CD4-positive, alpha-beta memory T cell (primary cell): ENCODE results near the gene NDUFS1. TPM values are rescaled to one million over a fixed set of nuclear protein-coding genes. Genes with fewer than 3 reads are reported as not detected.

ENCODE experiments used
- CTCF ChIA-PET: fragments of 350-600 bp; sonication (Branson Sonifier 250); formaldehyde crosslinking; loops from one replicate; lab custom pipeline; 2021; ENCODE audit warnings: inconsistent platforms; ENCODE audit not compliant: partially characterized antibody; lab: Charles Lee
- POLR2A ChIA-PET: fragments of 350-600 bp; sonication (Branson Sonifier 250); formaldehyde crosslinking; loops from one replicate; lab custom pipeline; 2021; ENCODE audit not compliant: partially characterized antibody; lab: Charles Lee
- DNase-seq, 5 donors: peaks; one replicate each; pipeline versions ENCODE4 v3.0.0 to v3.0.0-alpha.2; 2020 to 2022; ENCODE audit warnings: mixed read lengths in 1 of 5
- H3K27ac ChIP-seq: one replicate; pipeline ENCODE4 v1.7.0; 2013; ENCODE audit warnings: low read depth, low read length
- H3K27me3 ChIP-seq: 2 replicates; pipeline ENCODE4 v1.7.0; 2013; ENCODE audit warnings: mild to moderate bottlenecking, low read length, moderate library complexity; ENCODE audit not compliant: insufficient read depth
- H3K36me3 ChIP-seq: 2 replicates; pipeline ENCODE4 v1.7.0; 2013; ENCODE audit warnings: mild to moderate bottlenecking, low read length, moderate library complexity; ENCODE audit not compliant: insufficient read depth
- H3K4me1 ChIP-seq: 2 replicates; pipeline ENCODE4 v1.7.0; 2013; ENCODE audit warnings: mild to moderate bottlenecking, low read length, moderate library complexity; ENCODE audit not compliant: insufficient read depth
- H3K4me3 ChIP-seq, 2 donors: one replicate each; pipeline ENCODE4 v1.7.0; 2013; ENCODE audit warnings: low read length in 2 of 2, mild to moderate bottlenecking in 1 of 2
- H3K9me3 ChIP-seq, 2 donors: one replicate each; pipeline ENCODE4 v1.7.0; 2013; ENCODE audit warnings: low read length in 2 of 2, control low read depth in 1 of 2; ENCODE audit not compliant: control insufficient read depth in 1 of 2
- H3K27ac Mint-ChIP-seq, 7 donors: one replicate each; pipeline ENCODE4 v1.8.0; 2020 to 2021; ENCODE audit warnings: mixed read lengths in 7 of 7, mild to moderate bottlenecking in 6 of 7, inconsistent platforms in 3 of 7, moderate library complexity in 3 of 7
- H3K27me3 Mint-ChIP-seq, 2 donors: one replicate each; pipeline ENCODE4 v1.8.0; 2020 to 2021; ENCODE audit warnings: mixed read lengths in 2 of 2
- H3K36me3 Mint-ChIP-seq, 2 donors: one replicate each; pipeline ENCODE4 v1.8.0; 2020 to 2021; ENCODE audit warnings: mixed read lengths in 2 of 2, inconsistent platforms in 1 of 2, mild to moderate bottlenecking in 1 of 2
- H3K4me1 Mint-ChIP-seq, 4 donors: one replicate each; pipeline ENCODE4 v1.8.0; 2020 to 2021; ENCODE audit warnings: mixed read lengths in 4 of 4, mild to moderate bottlenecking in 1 of 4
- H3K4me3 Mint-ChIP-seq, 8 donors: one replicate each; pipeline ENCODE4 v1.8.0; 2020 to 2021; ENCODE audit warnings: mixed read lengths in 8 of 8, mild to moderate bottlenecking in 7 of 8, moderate library complexity in 6 of 8, inconsistent platforms in 3 of 8
- H3K9me3 Mint-ChIP-seq, 8 donors: one replicate each; pipeline ENCODE4 v1.8.0; 2020 to 2021; ENCODE audit warnings: mixed read lengths in 8 of 8, mild to moderate bottlenecking in 5 of 8, inconsistent platforms in 3 of 8, moderate library complexity in 1 of 8
- intact Hi-C: fragments of 100-400 bp; cut with micrococcal nuclease; formaldehyde crosslinking; loops from one replicate; pipeline ENCODE4 v1.15.1; 2023
- polyA plus RNA-seq, 2 donors: library from polyadenylated mRNA; unstranded; fragments of 300-500 nt; fragmentation: Illumina TruSeq; gene quantifications; one replicate each; pipeline ENCODE4 v1.2.3, GENCODE V29; 2021
- total RNA-seq, 2 experiments: library from RNA; stranded (reverse); gene quantifications; one replicate each; pipeline ENCODE4 v1.2.3, GENCODE V29; 2021

Gene NDUFS1
- total and polyA plus RNA-seq, 4 experiments from 2014 or later: 32.1 to 57.6 (median 52.8) TPM

GRCh38 chr2:206150631-206151030 lies 8.6 kb downstream of the NDUFS1 start:
- Mint-ChIP-seq H3K9me3 (no peaks in the 10 kb centered on the region), H3K27ac (peak overlapping the region in 2 of 7 donors; percentile 53 to 72), H3K4me1 (peaks cover 9 to 24% (median 18%) of the 10 kb centered on the region in 4 donors), H3K36me3 (peaks cover 36 to 56% of the 10 kb centered on the region in 2 donors), H3K27me3 (no peaks in the 10 kb centered on the region), H3K4me3 (no peak overlapping the region)
- intact Hi-C loops: no loop called here
- Histone ChIP-seq H3K27me3 (no peaks in the 10 kb centered on the region), H3K36me3 (peaks cover 34% of the 10 kb centered on the region), H3K4me1 (peaks cover 8% of the 10 kb centered on the region), H3K9me3 (no peaks in the 10 kb centered on the region), H3K27ac (no peak overlapping the region), H3K4me3 (no peak overlapping the region)
- ChIA-PET CTCF (no interaction called here), POLR2A (no interaction called here)
- no peak for DNase-seq

GRCh38 chr2:206150168-206150567 lies 9.1 kb downstream of the NDUFS1 start:
- Mint-ChIP-seq H3K27me3 (no peaks in the 10 kb centered on the region), H3K27ac (peak overlapping the region in 5 of 7 donors; percentile 2 to 77 (median 30)), H3K9me3 (no peaks in the 10 kb centered on the region), H3K4me3 (no peak overlapping the region), H3K4me1 (peaks cover 9 to 24% (median 18%) of the 10 kb centered on the region in 4 donors), H3K36me3 (peaks cover 41 to 60% of the 10 kb centered on the region in 2 donors)
- Histone ChIP-seq H3K27ac (no peak overlapping the region), H3K4me3 (no peak overlapping the region), H3K36me3 (peaks cover 38% of the 10 kb centered on the region), H3K4me1 (peaks cover 8% of the 10 kb centered on the region), H3K27me3 (no peaks in the 10 kb centered on the region), H3K9me3 (no peaks in the 10 kb centered on the region)
- ChIA-PET CTCF (no interaction called here), POLR2A (no interaction called here)
- no peak for DNase-seq
- intact Hi-C loops: no loop called here

GRCh38 chr2:206149330-206149729 lies 9.9 kb downstream of the NDUFS1 start:
- no peak overlapping the region for H3K27ac ChIP-seq
- H3K4me3 Mint-ChIP-seq: no peak overlapping the region
- no peaks in the 10 kb centered on the region for H3K27me3 ChIP-seq
- H3K27me3 Mint-ChIP-seq: no peaks in the 10 kb centered on the region
- no peaks in the 10 kb centered on the region for H3K9me3 Mint-ChIP-seq
- no peak overlapping the region for H3K4me3 ChIP-seq
- ChIA-PET POLR2A (no interaction called here), CTCF (interaction anchor here (1.1 kb wide), 1 partner anchor 16 kb away, joined by 3 read pairs; no protein-coding TSS in a partner anchor)
- H3K4me1 Mint-ChIP-seq: peaks cover 9 to 22% (median 16%) of the 10 kb centered on the region in 4 donors
- DNase-seq: no peak
- intact Hi-C loops: no loop called here
- peaks cover 48 to 66% of the 10 kb centered on the region in 2 donors for H3K36me3 Mint-ChIP-seq
- peaks cover 7% of the 10 kb centered on the region for H3K4me1 ChIP-seq
- H3K27ac Mint-ChIP-seq: no peak overlapping the region
- no peaks in the 10 kb centered on the region for H3K9me3 ChIP-seq
- peaks cover 39% of the 10 kb centered on the region for H3K36me3 ChIP-seq

GRCh38 chr2:206145665-206146064 lies 13.6 kb downstream of the NDUFS1 start:
- peak overlapping the region in 2 of 7 donors; percentile 20 to 70 for H3K27ac Mint-ChIP-seq
- H3K27me3 Mint-ChIP-seq: no peaks in the 10 kb centered on the region
- H3K36me3 Mint-ChIP-seq: peaks cover 51 to 77% of the 10 kb centered on the region in 2 donors
- H3K4me1 Mint-ChIP-seq: peaks cover 0 to 5% (median 3%) of the 10 kb centered on the region in 4 donors
- DNase-seq: no peak
- ChIA-PET CTCF (no interaction called here), POLR2A (no interaction called here)
- H3K36me3 ChIP-seq: peaks cover 46% of the 10 kb centered on the region
- H3K27me3 ChIP-seq: no peaks in the 10 kb centered on the region
- no peaks in the 10 kb centered on the region for H3K9me3 Mint-ChIP-seq
- no peak overlapping the region for H3K27ac ChIP-seq
- no peak overlapping the region for H3K4me3 ChIP-seq
- no peaks in the 10 kb centered on the region for H3K9me3 ChIP-seq
- no peak overlapping the region for H3K4me3 Mint-ChIP-seq
- no peaks in the 10 kb centered on the region for H3K4me1 ChIP-seq
- intact Hi-C loops: no loop called here

GRCh38 chr2:206144383-206144782 lies 14.9 kb downstream of the NDUFS1 start:
- no peak overlapping the region for H3K4me3 ChIP-seq
- no peaks in the 10 kb centered on the region for H3K9me3 ChIP-seq
- no peak for DNase-seq
- no peaks in the 10 kb centered on the region for H3K4me1 Mint-ChIP-seq
- H3K36me3 Mint-ChIP-seq: peaks cover 43 to 68% of the 10 kb centered on the region in 2 donors
- peaks cover 40% of the 10 kb centered on the region for H3K36me3 ChIP-seq
- no peak overlapping the region for H3K27ac ChIP-seq
- no peaks in the 10 kb centered on the region for H3K4me1 ChIP-seq
- no peaks in the 10 kb centered on the region for H3K9me3 Mint-ChIP-seq
- ChIA-PET POLR2A (no interaction called here), CTCF (no interaction called here)
- intact Hi-C loops: no loop called here
- peak overlapping the region in 1 of 7 donors; percentile 76 for H3K27ac Mint-ChIP-seq
- H3K4me3 Mint-ChIP-seq: no peak overlapping the region
- H3K27me3 ChIP-seq: no peaks in the 10 kb centered on the region
- H3K27me3 Mint-ChIP-seq: no peaks in the 10 kb centered on the region

- H3K4me1 ChIP-seq: no peaks in the 10 kb centered on the region
- H3K27me3 ChIP-seq: no peaks in the 10 kb centered on the region
Observed at GRCh38 chr2:206143451-206143850, 15.8 kb downstream of the NDUFS1 start.

GRCh38 chr2:206127656-206128055 lies 31.6 kb downstream of the NDUFS1 start:
- Mint-ChIP-seq H3K4me3 (no peak overlapping the region), H3K27me3 (no peaks in the 10 kb centered on the region), H3K9me3 (peaks cover 0 to 3% (median 0%) of the 10 kb centered on the region in 8 donors), H3K36me3 (peaks cover 38 to 51% of the 10 kb centered on the region in 2 donors), H3K4me1 (no peaks in the 10 kb centered on the region), H3K27ac (no peak overlapping the region)
- Histone ChIP-seq H3K4me1 (no peaks in the 10 kb centered on the region), H3K27me3 (no peaks in the 10 kb centered on the region), H3K36me3 (peaks cover 25% of the 10 kb centered on the region), H3K9me3 (no peaks in the 10 kb centered on the region), H3K27ac (no peak overlapping the region), H3K4me3 (no peak overlapping the region)
- no peak for DNase-seq
- POLR2A ChIA-PET: no interaction called here
- CTCF ChIA-PET: no interaction called here
- intact Hi-C loops: no loop called here

More at GRCh38 chr2:206143451-206143850, 15.8 kb downstream of the NDUFS1 start:
- H3K27ac ChIP-seq: no peak overlapping the region
- no peaks in the 10 kb centered on the region for H3K4me1 Mint-ChIP-seq
- peaks cover 39 to 65% of the 10 kb centered on the region in 2 donors for H3K36me3 Mint-ChIP-seq
- peaks cover 41% of the 10 kb centered on the region for H3K36me3 ChIP-seq
- DNase-seq: no peak
- no peak overlapping the region for H3K4me3 ChIP-seq
- POLR2A ChIA-PET: no interaction called here
- no peak overlapping the region for H3K4me3 Mint-ChIP-seq
- H3K27me3 Mint-ChIP-seq: no peaks in the 10 kb centered on the region
- peak overlapping the region in 1 of 7 donors; percentile 47 for H3K27ac Mint-ChIP-seq
- intact Hi-C loops: no loop called here
- CTCF ChIA-PET: no interaction called here
- no peaks in the 10 kb centered on the region for H3K9me3 Mint-ChIP-seq
- H3K9me3 ChIP-seq: no peaks in the 10 kb centered on the region
